Suprapubic skin (tissue), 4 donors: Measurements from ENCODE around the gene SLC26A8.

Experiments used
- CTCF ChIP-seq, 2 donors: fragments of 200-600 bp in 1 of 2; fragments of 450-650 bp in 1 of 2; sonication (generic) in 1 of 2; IDR thresholded peaks; one replicate each; pipeline ENCODE4 v1.5.1; 2016 to 2019; ENCODE audit warnings: antibody characterized with exemption in 2 of 2, mild to moderate bottlenecking in 1 of 2, moderate library complexity in 1 of 2
- EP300 ChIP-seq: sonication (generic); formaldehyde crosslinking; IDR thresholded peaks from one replicate; pipeline ENCODE4 v1.6.1; 2017; ENCODE audit warnings: antibody characterized with exemption
- POLR2A ChIP-seq, 2 donors: fragments of 450-650 bp; IDR thresholded peaks; one replicate each; pipeline ENCODE4 v1.6.1; 2017; ENCODE audit warnings: antibody characterized with exemption in 2 of 2, mild to moderate bottlenecking in 2 of 2, moderate library complexity in 2 of 2
- POLR2AphosphoS5 ChIP-seq, 3 donors: sonication (generic); formaldehyde crosslinking; IDR thresholded peaks; one replicate each; pipeline ENCODE4 v1.6.1; 2017; ENCODE audit warnings: antibody characterized with exemption in 3 of 3

DNA sequence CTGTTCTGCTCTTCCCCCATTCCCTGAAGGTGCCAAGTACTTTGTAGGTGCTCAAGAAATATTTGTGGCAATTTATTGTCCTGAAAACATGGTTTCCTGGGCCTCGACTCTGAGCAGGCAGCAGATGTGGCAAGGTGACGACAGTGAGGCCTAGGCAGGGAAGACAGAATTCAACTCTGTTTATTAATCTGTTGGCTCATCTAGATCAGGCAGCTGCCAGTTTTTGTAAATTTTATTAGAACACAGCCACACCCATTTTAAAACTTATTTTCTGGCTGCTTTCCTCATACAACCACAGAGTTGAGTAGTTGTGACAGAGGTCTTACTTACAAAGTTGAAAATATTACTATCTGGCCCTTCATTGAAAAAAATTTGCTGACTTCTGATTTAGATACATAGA is 27.7 kb upstream of the SLC26A8 start:
- TF ChIP-seq CTCF (IDR thresholded peaks at IDR 0.05) (no peak), POLR2A (IDR thresholded peaks at IDR 0.05) (no peak), POLR2AphosphoS5 (IDR thresholded peaks at IDR 0.05) (peak in 1 of 3 donors; percentile 63), EP300 (no peak)
